CD1c-positive myeloid dendritic cell (primary cell): ENCODE measurements around the gene SF3A1.
A peak's percentile ranks its signal among the peaks of the same experiment; 100 is the strongest.

Experiments used
- DNase-seq: peaks from one replicate; pipeline ENCODE4 v3.0.0-alpha.2; 2016; ENCODE audit errors: extremely low spot score

SF3A1 gene

DNA sequence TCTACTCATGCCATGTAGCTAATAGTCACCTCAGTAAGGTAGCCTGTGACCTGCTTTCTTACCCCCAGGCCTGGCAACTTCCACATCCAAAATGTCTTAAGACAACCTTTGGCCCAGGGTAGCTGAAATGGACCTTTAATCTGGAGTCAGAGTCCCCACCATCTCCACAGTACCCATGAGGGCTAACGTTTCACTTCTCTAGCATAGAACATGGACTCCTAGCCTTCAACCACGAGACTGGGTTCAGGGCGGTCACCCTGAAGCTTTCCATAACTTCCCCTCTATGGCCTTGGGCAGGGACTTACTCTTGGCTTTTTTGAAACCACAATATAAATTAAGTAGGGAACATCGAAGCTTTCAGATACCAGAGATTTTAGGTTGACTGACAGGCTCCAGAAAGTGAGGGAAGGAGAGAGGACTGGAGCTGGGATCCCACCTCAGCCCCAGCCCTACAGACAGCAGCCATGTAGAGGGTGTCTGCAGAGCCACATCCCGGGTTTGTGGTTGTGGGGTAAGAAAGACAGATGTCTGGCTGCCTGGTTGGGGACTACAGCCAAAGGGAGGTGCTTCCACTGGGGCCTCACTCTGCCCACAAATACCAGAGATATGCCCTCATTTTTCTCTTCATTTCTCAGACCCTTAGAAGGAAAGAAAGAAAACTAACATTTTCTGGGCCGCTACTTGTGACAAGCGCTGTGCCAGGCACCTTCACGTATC is 32.5 kb downstream of the SF3A1 start:
- peak; percentile 80 for DNase-seq

DNA sequence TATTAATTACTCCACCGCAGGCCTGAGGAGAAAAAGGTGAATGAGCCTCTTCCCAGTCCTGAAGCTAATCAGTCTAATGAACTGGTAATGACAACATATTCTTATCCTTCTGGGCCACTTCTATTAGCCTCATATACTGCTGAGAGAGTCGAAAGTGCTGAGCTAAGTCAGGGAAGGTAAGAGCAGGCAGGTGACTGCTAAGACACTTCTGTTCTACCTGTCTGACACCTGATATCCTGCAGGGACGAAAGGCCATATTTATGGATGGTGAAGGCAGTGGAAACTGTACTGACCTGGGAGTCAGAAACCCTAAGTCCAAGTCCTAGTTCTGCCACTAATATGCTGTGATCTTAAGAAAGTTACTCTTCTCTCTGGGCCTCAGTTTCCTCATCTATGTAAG is 33.4 kb downstream of the SF3A1 start:
- no peak for DNase-seq

DNA sequence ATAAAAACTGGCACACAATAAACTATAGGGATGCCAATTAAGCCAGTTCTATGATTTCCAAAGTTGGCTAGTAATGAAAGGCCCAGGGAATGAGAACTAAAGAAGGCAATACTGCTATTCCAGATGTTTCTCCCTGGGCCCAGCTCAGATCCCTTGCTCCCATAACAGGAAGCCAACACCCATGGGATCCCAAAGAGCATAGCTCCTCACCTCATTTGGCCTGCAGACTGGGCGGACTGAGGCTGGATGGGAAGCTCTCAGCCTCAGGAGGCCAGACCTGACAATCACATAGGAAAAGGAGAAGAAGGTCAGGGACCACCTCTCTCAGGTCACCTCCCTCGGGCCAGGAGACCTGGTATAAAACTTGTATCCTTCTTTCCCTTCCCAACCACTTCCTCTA is 35.2 kb downstream of the SF3A1 start:
- no peak for DNase-seq

DNA sequence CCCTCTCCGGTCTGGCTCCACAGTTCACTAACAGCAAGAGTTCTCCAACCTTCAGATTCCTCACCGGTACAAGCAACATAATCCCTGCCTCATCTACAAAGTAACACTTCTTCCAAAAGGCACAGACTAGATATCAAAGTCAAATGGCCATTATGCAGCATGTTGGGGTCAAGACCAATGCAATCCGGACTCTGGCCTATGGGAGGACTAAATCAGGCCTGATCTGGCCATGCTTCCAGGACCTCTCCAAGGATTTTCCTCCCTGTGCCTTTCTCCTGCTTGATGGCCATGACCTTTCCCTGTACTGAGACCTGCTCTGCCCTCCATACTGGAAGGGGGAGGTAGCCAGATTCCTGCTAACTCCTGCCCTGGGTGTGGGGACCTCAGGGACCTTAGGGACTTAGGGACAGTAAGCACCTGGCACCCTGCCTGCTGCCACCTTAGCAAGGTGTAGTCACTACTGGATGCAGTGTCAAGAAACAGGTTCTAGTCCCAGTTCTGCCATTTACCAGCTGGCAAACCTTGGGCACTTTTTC is 36.6 kb downstream of the SF3A1 start:
- DNase-seq = no peak

DNA sequence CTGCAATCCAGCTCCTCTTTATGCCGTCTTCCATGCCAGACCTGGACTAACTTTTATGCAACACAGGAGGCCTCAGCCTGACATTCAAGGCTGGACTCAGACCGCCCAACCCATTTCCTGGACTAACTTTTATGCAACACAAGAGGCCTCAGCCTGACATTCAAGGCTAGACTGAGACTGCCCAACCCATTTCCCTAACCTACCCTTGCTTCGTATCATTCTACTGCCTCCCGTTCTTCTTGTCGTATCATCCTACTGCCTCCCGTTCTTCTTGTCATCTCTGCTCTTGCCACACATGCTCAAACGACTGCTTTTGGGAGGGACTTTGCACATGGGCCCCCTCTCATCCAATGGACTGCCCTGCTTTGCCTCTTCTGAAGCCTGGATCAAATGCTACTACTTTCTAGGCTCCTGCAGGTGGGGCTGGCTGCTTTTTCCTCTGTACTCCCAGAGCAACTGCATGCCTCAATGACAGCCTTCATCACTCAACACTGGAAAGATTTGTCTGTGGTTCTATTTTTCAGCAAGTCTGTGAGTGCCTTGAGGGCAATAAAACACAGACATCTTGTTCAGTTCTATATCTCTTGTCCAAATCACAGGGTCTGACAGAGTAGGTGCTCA is 37.8 kb downstream of the SF3A1 start:
- no peak for DNase-seq

DNA sequence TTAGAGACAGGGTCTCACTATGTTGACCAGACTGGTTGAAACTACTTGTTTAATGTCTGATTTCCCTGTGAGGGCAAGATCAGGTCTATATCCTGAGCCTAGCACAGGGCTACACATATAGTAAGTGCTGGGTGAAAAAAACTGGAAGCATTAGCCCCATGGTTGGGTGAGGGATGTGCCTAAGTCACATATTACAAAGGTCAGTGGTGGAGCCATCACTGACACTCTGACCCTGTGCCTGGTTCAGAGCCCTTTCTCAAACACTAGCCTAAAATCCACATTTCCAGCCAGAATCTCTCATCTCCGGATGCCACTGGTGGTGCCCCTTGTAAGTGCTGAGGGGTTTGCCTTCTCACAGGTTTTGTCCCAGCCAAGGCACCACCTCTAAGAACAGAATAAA is 38.9 kb downstream of the SF3A1 start:
- no peak for DNase-seq

DNA sequence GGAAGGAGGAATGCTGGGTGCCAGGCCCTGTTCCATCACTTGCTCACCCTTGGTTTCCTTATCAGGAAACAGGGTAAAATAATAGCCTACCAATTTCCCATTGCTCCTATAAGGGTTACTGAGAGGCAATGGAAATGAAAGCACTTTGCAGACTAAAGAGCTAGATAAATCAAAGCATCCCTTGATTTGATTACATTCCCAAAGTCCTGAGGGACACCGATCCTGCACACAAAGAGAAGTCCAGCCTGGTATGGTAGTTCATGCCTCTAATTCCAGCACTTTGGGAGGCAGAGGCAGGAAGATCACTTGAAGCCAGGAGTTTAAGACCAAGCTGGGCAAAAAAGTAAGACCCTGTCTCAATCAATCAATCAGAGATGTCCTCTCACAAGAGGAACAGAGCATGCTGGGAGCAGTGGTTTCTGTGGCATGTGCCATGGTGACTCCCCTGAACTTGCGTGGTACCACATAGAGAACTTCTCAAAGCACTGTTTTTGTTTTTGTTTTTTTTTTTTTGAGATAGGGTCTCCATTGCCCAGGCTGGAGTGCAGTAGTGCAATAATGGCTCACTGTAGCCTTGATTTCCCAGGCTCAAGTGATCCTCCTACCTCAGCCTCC is 40.6 kb downstream of the SF3A1 start:
- DNase-seq = no peak

DNA sequence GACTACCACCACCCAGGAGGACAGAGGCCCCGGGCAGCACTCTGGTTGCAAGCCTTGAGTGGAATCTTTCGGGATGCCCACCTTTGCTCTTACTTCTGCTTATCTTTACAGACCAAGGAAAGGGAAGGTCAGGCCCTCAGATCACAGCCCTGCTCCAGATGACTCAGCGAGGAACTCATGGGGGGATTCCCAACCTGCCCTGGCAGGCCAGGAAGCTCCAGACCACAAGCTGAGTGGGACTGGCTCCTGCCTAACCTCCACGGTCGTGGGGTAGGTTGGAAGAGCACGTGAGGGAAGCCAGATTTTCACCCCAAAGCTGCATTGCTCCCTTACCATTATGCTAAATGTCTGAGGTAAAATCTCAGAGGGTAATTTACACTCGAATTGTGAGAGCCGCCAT is 41.8 kb downstream of the SF3A1 start:
- peak; percentile 76 for DNase-seq

DNA sequence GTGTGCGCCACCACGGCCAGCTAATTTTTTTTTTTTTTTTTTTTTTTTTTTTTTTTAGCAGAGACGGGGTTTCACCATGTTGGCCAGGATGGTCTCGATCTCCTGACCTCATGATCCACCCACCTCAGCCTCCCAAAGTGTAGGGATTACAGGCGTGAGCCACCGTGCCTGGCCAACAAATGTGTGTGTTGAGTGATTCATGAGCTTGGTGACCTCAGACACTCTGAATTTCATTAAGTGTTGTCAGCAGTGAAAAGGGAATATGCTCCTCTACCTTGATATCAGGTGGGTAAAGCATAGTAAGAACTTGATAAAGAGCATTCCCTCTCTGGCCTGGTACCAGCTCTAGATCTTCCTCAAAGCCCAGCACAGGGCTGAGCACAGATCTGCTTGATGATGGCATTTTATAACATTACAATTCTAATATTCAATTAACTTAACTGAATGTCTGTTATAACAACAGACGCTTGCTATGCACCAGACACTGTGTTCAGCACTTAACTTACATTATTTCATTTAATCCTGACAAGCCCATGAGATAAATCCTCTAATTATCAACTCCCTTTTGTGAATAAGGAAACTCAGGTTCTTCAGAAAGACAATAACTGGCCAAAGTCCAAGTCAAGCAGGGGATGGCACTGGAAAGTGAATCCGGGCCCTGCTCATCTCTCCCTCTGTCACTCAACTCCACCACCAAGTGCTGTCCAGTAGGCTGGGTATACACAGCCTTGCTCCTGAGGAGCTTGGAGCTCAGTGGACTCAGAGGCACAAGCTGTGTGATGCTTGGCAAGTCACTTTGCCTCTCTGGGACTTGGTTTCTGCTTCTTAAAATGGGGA is 42.9 kb downstream of the SF3A1 start:
- no peak for DNase-seq

DNA sequence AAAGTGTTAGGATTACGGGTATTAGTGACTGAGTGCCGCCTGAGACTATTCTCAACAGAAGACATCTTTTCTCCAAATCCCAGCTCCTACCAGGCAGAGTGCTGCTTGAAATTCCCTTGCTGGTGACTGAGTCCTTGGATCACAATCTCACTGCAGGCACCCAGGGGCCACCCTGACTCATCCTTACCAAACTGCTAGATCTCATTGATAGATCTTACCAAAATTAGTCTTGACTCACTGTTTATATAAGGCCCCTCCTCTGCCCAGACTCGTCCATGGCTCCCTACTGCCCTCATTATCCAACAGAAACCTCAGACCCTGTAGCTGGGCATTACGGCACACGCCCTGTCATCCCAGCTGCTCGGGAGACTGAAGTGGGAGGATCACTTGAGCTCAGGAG is 44.6 kb downstream of the SF3A1 start:
- no peak for DNase-seq

DNA sequence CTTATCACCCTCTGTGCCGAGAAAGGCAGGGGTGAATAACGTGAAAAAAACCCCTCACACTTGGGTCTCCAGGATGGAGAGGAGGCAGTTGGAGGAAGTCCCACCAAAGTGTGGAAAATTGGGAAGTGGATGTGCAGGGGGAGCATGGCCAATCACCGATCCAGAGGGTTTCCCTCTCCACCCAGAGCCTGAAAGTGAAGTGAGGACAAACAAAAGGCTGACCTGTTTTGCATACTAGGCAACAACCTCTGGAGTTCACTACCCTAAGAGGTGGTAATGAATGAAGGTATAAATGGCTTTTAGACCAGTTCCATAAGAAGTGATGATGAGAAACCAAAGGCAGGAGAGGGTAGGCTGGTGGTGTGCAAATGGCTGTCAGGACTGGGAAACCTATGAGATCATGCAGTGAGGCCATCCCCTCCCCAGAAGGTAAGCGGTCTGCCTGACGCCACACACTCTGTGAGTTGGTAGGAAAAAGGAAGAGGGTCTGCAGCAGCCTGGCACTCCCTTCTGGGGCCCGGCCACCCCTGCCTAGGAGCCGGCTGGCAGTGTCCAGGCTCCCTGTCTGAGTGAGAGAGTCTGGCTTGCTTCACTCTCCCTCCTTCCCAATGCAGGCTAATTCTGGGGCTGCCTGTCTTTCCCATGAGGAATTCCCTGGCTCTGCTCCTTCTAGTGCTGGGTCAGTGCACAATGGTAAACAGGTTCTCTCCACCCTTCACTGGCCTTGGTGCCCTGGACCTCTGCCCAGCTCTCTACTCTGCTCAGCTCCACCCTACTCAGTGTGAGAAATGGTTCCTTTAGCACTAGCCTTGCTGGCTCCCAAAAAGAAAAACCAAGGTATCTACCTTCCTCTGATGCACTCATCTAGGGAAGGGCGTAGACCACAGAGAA is 45.6 kb downstream of the SF3A1 start:
- DNase-seq = peak; percentile 28

DNA sequence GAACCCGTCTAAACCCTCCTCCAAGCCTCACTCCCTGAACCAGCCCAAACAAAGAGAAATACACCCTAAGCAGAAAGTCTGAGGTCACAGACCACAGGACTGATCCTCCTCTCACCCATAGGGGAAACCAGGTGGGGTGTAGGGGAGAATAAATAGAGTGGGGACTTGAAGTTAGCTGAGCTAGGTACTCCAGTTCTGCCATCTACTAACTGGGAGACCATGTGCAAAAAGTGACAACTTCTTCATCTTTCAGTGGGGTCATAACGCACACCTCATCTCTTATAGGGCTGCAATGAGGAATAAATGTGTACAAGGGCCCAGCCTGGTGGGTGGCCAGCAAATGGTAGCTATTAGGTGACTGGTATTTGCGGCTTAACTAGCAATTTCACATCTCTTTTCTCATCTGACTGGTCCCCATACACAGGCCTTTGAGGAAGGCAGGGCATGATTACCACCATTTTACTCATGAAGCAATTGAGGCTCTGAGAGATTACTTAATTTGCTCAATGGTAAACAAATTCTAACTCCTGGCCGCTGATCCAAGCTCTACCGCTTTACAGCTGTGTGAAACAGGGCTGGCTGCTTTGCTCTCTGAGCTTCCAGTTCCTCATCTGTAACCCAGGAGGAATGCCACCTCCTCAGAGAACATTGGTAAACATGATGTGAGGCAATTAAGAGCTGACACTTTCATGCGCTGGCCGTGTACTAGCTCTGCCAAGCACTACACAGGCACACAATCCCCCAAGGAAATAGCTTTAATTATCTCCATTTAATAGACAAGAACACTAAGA is 46.5 kb downstream of the SF3A1 start:
- DNase-seq = peak; percentile 89

DNA sequence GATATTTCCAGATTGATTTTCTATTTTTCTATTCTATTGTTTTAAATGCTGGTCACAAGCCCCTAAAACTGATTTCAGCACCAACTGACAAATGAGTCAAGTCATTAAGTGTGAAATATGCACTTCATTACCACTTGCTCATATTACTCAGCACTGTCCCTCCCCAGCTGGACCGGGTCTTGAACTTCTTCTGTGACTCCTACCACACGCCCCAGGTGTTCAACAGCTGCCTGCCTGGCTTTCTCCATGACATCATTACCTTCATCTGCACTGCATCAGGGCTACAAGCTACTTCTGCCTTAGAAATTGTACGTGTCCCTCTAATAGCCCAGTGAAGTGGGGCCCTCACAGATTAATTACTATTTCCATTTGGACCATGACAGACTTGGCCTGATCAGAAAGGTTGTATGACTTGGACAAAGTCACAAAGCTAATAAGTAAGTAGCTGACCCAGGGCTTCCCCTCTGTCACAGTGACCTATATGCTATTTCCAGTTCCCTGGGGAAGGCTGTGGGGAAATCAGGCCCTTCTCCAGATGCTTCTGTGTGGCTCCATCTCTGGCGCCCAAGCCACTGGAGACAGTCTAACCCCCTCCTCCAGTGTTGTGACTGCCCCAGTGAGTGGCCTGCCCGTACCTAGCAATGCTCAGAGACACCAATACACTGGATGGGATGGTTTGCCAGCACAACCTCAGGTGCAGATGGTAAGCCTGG is 48.0 kb downstream of the SF3A1 start:
- peak; percentile 23 for DNase-seq

DNA sequence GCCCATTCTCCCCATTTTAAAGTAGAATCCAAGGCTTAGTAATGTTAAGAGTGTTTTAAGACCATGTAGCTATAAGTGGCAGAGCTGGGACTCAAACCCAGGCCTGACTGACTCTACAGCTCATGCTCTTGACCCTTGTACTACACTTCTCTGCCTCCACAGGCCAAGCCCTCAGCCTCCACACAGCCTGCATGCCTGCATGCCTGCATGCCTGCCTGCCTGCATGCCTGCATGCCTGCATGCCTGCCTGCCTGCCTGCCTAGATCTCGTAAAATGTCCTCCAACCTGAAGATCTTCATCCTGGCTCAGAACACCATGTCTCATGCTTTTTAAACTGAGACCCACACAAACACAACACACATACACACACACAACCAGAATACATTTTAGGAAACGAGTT is 48.6 kb downstream of the SF3A1 start:
- DNase-seq = no peak

DNA sequence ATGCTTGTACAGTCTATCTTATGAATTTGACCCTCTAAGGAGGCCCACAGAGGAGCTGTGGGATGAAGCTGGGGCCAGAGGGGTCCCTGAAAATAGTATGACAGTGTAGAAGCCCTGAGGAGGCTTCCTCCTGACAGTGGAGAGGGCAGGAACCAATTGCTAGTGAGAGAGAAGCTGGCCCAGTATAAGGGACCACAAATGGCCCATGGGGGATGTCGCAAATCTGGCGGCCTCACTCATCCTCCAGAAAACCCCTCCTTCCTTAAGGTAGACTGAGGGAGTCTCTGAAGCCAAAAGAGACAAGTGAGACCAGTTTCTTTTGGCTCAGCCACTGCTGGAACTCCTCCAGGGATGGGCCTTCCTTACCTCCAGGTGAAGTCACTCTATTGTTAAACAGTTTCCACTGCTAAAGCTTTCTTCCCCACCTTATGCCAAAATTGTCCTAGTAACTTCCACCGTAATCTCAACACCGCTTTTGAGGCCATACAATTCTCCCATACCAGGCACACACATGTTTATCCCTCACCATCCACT is 49.6 kb downstream of the SF3A1 start:
- no peak for DNase-seq

DNA sequence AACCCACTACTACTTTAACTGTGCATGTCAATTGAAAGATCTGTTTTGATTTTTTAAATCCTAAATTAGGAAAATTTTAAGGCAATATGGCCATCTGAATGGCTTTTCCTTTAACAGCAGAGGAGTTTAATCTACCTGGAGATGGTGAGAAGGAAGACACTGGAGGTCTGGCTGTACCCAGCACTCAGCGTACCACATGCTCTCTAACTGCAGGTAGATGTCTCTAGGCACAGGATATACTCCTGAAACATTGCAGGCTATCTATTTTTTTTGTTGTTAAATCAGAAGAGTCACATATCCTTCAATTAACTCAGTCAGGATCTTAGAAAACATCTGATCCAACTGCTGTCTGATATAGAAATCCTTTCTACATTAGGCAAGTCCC is 50.1 kb downstream of the SF3A1 start:
- DNase-seq = no peak

DNA sequence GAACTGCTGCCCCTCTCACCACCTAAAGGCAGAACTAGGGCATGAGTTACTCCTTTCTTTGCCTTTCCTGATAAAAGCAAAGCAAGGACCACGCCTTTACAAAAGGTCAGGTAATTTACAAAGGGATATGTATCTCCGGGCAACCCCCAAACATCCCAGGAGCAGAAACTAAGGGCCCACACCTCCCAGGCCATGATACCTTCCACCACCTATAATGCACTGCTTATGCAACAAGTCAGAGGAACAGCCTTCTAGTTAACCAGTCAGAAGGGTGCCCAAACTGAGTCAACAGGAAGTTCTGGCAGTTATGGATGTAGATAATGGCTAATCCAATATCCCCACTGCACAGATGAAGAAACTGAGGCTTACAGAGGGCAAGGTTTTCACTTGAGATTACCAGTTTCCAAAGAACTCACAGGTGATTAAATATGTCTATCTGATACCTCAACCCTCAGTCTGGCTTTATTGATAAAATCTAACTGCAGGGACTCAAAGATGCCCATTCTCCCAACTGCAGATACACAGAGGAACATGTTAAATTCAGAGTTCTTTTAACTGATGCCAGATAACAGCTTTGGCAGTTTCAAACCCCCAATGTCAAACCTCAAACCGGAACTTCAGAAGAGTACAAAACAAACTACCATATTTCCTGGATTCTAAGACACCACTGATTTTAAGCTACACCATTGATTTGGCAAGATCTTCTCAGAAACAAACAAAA is 50.6 kb downstream of the SF3A1 start:
- peak; percentile 36 for DNase-seq

DNA sequence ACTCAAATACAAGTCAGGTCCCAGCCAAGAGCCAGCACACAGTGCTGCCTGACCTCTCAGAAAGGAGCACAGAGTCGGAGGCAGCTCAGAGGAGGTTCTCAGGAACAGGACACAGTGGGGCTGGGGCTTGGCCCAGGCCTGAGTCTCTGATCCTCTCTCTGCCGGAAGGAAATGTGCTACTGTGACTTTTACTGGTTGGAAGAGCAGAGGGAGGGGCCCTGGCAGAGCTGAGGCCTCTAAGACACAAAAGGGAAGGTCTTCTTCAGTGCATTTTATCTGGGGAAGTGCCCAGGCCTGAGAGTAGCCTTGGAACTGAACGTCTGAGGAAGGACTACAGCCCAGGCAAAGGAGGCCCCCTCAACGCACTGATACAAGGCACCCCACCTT is 51.2 kb downstream of the SF3A1 start:
- peak; percentile 72 for DNase-seq
